ENCODE measurements around the gene PNMA5.
"Not testable (repeated sequence)": the region's sequence is repeated elsewhere in the genome, so short reads cannot be mapped to it uniquely, and the experiment has no call there.

The PNMA5 gene

DNA sequence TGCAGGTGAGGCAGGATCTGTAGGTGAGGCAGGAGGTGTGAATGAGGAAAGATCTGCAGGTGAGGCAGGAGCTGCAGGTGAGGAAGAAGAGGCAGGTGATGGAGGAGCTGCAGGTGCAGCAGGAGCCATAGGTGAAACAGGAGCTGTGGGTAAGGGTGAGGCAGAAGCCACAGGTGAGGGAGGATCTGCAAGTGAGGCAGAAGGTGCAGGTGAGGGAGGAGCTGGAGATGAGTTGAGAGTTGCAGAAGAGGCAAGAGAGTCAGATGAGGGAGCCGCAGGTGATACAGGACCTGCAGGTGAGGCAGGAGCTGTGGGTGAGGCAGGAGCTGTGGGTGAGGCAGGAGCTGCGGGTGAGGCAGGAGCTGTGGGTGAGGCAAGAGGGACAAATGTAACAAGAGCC is 35.2 kb upstream of the PNMA5 start:
- TF ChIP-seq, protein P1, sequence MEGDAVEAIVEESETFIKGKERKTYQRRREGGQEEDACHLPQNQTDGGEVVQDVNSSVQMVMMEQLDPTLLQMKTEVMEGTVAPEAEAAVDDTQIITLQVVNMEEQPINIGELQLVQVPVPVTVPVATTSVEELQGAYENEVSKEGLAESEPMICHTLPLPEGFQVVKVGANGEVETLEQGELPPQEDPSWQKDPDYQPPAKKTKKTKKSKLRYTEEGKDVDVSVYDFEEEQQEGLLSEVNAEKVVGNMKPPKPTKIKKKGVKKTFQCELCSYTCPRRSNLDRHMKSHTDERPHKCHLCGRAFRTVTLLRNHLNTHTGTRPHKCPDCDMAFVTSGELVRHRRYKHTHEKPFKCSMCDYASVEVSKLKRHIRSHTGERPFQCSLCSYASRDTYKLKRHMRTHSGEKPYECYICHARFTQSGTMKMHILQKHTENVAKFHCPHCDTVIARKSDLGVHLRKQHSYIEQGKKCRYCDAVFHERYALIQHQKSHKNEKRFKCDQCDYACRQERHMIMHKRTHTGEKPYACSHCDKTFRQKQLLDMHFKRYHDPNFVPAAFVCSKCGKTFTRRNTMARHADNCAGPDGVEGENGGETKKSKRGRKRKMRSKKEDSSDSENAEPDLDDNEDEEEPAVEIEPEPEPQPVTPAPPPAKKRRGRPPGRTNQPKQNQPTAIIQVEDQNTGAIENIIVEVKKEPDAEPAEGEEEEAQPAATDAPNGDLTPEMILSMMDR (IDR thresholded peaks at IDR 0.05; ENCODE audit: low read depth, low read length), result no peak
- no peak for TF ChIP-seq EZH2phosphoT487 (IDR thresholded peaks at IDR 0.05; ENCODE audit: low read depth)
- Histone ChIP-seq H3K9me3 (ENCODE audit: insufficient read depth, low read length) (no peaks in the 10 kb centered on the region), H3K4me2 (ENCODE audit: low read length) (no peak overlapping the region), H3K4me1 (ENCODE audit: low read length) (peaks cover 5% of the 10 kb centered on the region), H3K79me2 (ENCODE audit: low read length) (no peaks in the 10 kb centered on the region), H4K20me1 (ENCODE audit: insufficient read depth, low read length) (no peaks in the 10 kb centered on the region), H3K36me3 (replicated peaks; ENCODE audit: low read depth, low read length) (no peaks in the 10 kb centered on the region), H3K4me3 (ENCODE audit: low read length) (no peak overlapping the region), H3K27me3 (ENCODE audit: low read depth, low read length) (no peaks in the 10 kb centered on the region), H3K27ac (ENCODE audit: low read length) (no peak overlapping the region), H3K9ac (ENCODE audit: low read length) (no peak overlapping the region), H2AFZ (ENCODE audit: low read depth, low read length) (no peak overlapping the region)

DNA sequence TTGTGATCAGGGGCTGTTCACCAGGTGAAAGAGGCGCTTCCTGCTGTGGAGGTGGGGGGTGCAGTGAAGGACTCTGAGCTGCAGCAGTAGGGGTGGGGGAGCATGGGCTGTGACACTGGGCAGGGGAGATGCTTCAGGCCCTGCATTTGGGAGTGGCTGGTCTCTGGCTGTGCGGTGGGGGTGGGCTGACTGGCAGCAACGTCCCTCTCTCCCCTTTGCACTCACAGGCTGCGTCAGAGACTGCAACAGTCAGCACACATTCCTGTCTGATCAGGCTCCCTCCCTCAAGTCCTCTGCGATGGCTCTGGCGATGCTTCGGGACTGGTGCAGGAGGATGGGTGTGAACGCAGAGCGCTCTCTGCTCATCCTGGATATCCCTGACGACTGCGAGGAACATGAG is 34.6 kb upstream of the PNMA5 start:
- H3K4me1 ChIP-seq (ENCODE audit: low read length); H4K20me1 ChIP-seq (ENCODE audit: insufficient read depth, low read length); H3K9ac ChIP-seq (ENCODE audit: low read length); H3K27me3 ChIP-seq (ENCODE audit: low read depth, low read length); H2AFZ ChIP-seq (ENCODE audit: low read depth, low read length); H3K36me3 ChIP-seq (replicated peaks; ENCODE audit: low read depth, low read length); H3K4me2 ChIP-seq (ENCODE audit: low read length); H3K9me3 ChIP-seq (ENCODE audit: insufficient read depth, low read length); H3K79me2 ChIP-seq (ENCODE audit: low read length); H3K4me3 ChIP-seq (ENCODE audit: low read length); H3K27ac ChIP-seq (ENCODE audit: low read length): not testable (repeated sequence)

DNA sequence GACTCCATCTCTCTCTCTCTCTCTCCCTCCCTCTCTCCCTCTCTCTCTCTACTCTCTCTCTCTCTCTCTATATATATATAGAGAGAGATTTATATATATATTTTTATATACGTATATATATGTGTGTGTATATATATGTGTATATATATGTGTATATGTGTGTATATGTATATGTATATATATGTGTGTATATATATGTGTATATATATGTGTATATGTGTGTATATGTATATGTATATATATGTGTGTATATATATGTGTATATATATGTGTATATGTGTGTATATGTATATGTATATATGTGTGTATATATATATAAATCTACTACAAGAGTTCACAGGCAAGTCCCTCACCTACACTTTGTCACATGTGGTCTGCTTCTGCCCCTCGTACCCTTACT is 32.6 kb upstream of the PNMA5 start:
- H3K9me3 ChIP-seq (ENCODE audit: insufficient read depth, low read length); H3K27ac ChIP-seq (ENCODE audit: low read length); H2AFZ ChIP-seq (ENCODE audit: low read depth, low read length); H3K36me3 ChIP-seq (replicated peaks; ENCODE audit: low read depth, low read length); H3K27me3 ChIP-seq (ENCODE audit: low read depth, low read length); H3K9ac ChIP-seq (ENCODE audit: low read length); H4K20me1 ChIP-seq (ENCODE audit: insufficient read depth, low read length); H3K4me3 ChIP-seq (ENCODE audit: low read length); H3K4me2 ChIP-seq (ENCODE audit: low read length); H3K79me2 ChIP-seq (ENCODE audit: low read length); H3K4me1 ChIP-seq (ENCODE audit: low read length): not testable (repeated sequence)

DNA sequence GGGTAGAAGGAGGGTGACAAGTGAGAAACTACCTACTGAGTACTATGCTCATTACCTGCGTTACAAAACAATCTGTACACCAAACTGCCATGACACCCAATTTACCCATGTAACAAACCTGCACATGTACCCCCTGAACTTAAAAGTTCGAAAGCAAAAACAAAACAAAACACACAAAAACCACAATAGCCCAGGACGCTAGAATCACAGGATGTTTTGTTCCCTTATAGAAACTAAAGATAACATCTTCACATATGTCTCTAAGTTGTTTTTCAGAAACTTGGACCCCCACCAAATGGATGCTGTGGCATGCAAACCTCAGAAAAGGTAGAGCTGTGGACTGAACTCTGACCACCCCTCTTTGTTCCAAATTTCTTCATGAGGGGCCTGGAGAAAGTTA is 25.2 kb upstream of the PNMA5 start:
- peaks cover 12% of the 10 kb centered on the region for H3K27me3 ChIP-seq (ENCODE audit: low read depth, low read length)
- no peak overlapping the region for H3K4me3 ChIP-seq (ENCODE audit: low read length)
- H3K9ac ChIP-seq (ENCODE audit: low read length), result no peak overlapping the region
- H3K79me2 ChIP-seq (ENCODE audit: low read length), result no peaks in the 10 kb centered on the region
- H3K4me1 ChIP-seq (ENCODE audit: low read length), result no peaks in the 10 kb centered on the region
- no peak overlapping the region for H3K4me2 ChIP-seq (ENCODE audit: low read length)
- no peaks in the 10 kb centered on the region for H3K9me3 ChIP-seq (ENCODE audit: insufficient read depth, low read length)
- no peaks in the 10 kb centered on the region for H3K36me3 ChIP-seq (replicated peaks; ENCODE audit: low read depth, low read length)
- TF ChIP-seq, protein P1 (IDR thresholded peaks at IDR 0.05; ENCODE audit: low read depth, low read length), result no peak
- no peak for TF ChIP-seq EZH2phosphoT487 (IDR thresholded peaks at IDR 0.05; ENCODE audit: low read depth)
- no peak overlapping the region for H3K27ac ChIP-seq (ENCODE audit: low read length)
- H4K20me1 ChIP-seq (ENCODE audit: insufficient read depth, low read length), result no peaks in the 10 kb centered on the region
- no peak overlapping the region for H2AFZ ChIP-seq (ENCODE audit: low read depth, low read length)

DNA sequence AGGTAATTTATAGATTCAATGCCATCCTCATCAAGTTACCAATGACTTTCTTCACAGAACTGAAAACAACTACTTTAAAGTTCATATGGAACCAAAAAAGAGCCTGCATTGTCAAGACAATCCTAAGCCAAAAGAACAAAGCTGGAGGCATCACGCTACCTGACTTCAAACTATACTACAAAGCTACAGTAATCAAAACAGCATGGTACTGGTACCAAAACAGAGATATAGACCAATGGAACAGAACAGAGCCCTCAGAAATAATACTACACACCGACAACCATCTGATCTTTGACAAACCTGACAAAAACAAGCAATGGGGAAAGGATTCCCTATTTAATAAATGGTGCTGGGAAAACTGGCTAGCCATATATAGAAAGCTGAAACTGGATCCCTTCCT is 23.3 kb upstream of the PNMA5 start:
- not testable (repeated sequence) for H4K20me1 ChIP-seq (ENCODE audit: insufficient read depth, low read length); H3K4me3 ChIP-seq (ENCODE audit: low read length); H3K79me2 ChIP-seq (ENCODE audit: low read length); H3K9me3 ChIP-seq (ENCODE audit: insufficient read depth, low read length); H3K9ac ChIP-seq (ENCODE audit: low read length); H3K27ac ChIP-seq (ENCODE audit: low read length); H3K36me3 ChIP-seq (replicated peaks; ENCODE audit: low read depth, low read length); H2AFZ ChIP-seq (ENCODE audit: low read depth, low read length); H3K4me1 ChIP-seq (ENCODE audit: low read length); H3K4me2 ChIP-seq (ENCODE audit: low read length)
- peaks cover 23% of the 10 kb centered on the region for H3K27me3 ChIP-seq (ENCODE audit: low read depth, low read length)

DNA sequence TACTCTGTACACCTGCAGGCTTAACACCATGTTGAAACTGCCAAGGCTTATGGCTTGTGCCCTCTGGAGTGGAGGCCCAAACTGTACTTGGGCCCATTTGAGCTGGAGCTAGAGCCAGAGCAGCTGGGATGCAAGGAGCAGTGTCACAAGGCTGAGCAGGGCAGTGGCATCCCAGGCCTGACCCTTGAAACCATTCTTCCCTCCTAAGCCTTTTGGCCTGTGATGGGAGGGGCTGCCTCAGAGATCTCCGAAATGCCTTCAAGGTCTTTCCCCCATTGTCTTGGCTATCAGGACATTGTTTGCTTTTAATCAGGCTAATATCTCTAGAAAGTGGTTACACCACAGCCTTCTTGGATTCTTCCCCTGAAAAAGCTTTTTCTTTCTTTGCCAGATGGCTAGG is 10.9 kb upstream of the PNMA5 start:
- Histone ChIP-seq H3K4me3 (ENCODE audit: low read length) (no peak overlapping the region), H3K79me2 (ENCODE audit: low read length) (no peaks in the 10 kb centered on the region), H3K36me3 (replicated peaks; ENCODE audit: low read depth, low read length) (no peaks in the 10 kb centered on the region), H3K9me3 (ENCODE audit: insufficient read depth, low read length) (no peaks in the 10 kb centered on the region), H3K4me2 (ENCODE audit: low read length) (no peak overlapping the region), H3K9ac (ENCODE audit: low read length) (no peak overlapping the region), H3K27ac (ENCODE audit: low read length) (no peak overlapping the region), H2AFZ (ENCODE audit: low read depth, low read length) (no peak overlapping the region), H4K20me1 (ENCODE audit: insufficient read depth, low read length) (no peaks in the 10 kb centered on the region), H3K4me1 (ENCODE audit: low read length) (no peaks in the 10 kb centered on the region), H3K27me3 (ENCODE audit: low read depth, low read length) (no peaks in the 10 kb centered on the region)
- TF ChIP-seq EZH2phosphoT487 (IDR thresholded peaks at IDR 0.05; ENCODE audit: low read depth), result no peak
- TF ChIP-seq, protein P1 (IDR thresholded peaks at IDR 0.05; ENCODE audit: low read depth, low read length), result no peak
